Liver (tissue), 3 donors: ENCODE results near the gene CLCN2.

Experiments used
- EGR1 ChIP-seq, 2 donors: IDR thresholded peaks; 2 replicates each; pipeline ENCODE4 v1.6.1; 2016 to 2018; ENCODE audit warnings: antibody characterized with exemption in 2 of 2, low read depth in 2 of 2
- FOXA1 ChIP-seq: IDR thresholded peaks from 2 replicates; pipeline ENCODE4 v1.6.1; 2016; ENCODE audit warnings: antibody characterized with exemption
- GABPA ChIP-seq, 2 donors: IDR thresholded peaks in 1 of 2; conservative IDR thresholded peaks in 1 of 2; 2 replicates each; pipeline ENCODE4 v1.6.1; 2016; ENCODE audit warnings: antibody characterized with exemption in 2 of 2, mild to moderate bottlenecking in 1 of 2, moderate library complexity in 1 of 2
- JUND ChIP-seq, 2 donors: IDR thresholded peaks; 2 replicates each; pipeline ENCODE4 v1.6.1; 2016; ENCODE audit warnings: antibody characterized with exemption in 2 of 2
- NR2F2 ChIP-seq: IDR thresholded peaks from 2 replicates; pipeline ENCODE4 v1.6.1; 2016; ENCODE audit warnings: antibody characterized with exemption
- TAF1 ChIP-seq: conservative IDR thresholded peaks from 2 replicates; pipeline ENCODE4 v1.6.1; 2016; ENCODE audit warnings: antibody characterized with exemption, mild to moderate bottlenecking
- ZBTB33 ChIP-seq: IDR thresholded peaks from 2 replicates; pipeline ENCODE4 v1.6.1; 2016; ENCODE audit warnings: antibody characterized with exemption
- TF ChIP-seq, protein P1 (sequence below): fragments of 150-350 bp; IDR thresholded peaks from 2 replicates; pipeline ENCODE4 v1.5.1; 2017; ENCODE audit warnings: improper control_type of control experiment, low read depth, low read length; ENCODE audit not compliant: missing input control
- TF ChIP-seq, protein P2 (sequence below): IDR thresholded peaks from 2 replicates; pipeline ENCODE4 v1.6.1; 2016; ENCODE audit warnings: antibody characterized with exemption, mild to moderate bottlenecking
- donor health status: healthy.
- donor health status: healthy.

GRCh38 chr3:184338511-184338945, 22.9 kb downstream of the CLCN2 start:
- TF ChIP-seq FOXA1 (no peak), TAF1 (no peak), EGR1 (IDR thresholded peaks at IDR 0.05; ENCODE audit: low read depth in 2 of 2) (no peak), GABPA (IDR thresholded peaks at IDR 0.05 in 1 of 2, conservative IDR thresholded peaks at IDR 0.05 in 1 of 2) (no peak), JUND (IDR thresholded peaks at IDR 0.05) (no peak), ZBTB33 (no peak), NR2F2 (no peak)
- TF ChIP-seq, protein P1, sequence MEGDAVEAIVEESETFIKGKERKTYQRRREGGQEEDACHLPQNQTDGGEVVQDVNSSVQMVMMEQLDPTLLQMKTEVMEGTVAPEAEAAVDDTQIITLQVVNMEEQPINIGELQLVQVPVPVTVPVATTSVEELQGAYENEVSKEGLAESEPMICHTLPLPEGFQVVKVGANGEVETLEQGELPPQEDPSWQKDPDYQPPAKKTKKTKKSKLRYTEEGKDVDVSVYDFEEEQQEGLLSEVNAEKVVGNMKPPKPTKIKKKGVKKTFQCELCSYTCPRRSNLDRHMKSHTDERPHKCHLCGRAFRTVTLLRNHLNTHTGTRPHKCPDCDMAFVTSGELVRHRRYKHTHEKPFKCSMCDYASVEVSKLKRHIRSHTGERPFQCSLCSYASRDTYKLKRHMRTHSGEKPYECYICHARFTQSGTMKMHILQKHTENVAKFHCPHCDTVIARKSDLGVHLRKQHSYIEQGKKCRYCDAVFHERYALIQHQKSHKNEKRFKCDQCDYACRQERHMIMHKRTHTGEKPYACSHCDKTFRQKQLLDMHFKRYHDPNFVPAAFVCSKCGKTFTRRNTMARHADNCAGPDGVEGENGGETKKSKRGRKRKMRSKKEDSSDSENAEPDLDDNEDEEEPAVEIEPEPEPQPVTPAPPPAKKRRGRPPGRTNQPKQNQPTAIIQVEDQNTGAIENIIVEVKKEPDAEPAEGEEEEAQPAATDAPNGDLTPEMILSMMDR = no peak
- TF ChIP-seq, protein P2, sequence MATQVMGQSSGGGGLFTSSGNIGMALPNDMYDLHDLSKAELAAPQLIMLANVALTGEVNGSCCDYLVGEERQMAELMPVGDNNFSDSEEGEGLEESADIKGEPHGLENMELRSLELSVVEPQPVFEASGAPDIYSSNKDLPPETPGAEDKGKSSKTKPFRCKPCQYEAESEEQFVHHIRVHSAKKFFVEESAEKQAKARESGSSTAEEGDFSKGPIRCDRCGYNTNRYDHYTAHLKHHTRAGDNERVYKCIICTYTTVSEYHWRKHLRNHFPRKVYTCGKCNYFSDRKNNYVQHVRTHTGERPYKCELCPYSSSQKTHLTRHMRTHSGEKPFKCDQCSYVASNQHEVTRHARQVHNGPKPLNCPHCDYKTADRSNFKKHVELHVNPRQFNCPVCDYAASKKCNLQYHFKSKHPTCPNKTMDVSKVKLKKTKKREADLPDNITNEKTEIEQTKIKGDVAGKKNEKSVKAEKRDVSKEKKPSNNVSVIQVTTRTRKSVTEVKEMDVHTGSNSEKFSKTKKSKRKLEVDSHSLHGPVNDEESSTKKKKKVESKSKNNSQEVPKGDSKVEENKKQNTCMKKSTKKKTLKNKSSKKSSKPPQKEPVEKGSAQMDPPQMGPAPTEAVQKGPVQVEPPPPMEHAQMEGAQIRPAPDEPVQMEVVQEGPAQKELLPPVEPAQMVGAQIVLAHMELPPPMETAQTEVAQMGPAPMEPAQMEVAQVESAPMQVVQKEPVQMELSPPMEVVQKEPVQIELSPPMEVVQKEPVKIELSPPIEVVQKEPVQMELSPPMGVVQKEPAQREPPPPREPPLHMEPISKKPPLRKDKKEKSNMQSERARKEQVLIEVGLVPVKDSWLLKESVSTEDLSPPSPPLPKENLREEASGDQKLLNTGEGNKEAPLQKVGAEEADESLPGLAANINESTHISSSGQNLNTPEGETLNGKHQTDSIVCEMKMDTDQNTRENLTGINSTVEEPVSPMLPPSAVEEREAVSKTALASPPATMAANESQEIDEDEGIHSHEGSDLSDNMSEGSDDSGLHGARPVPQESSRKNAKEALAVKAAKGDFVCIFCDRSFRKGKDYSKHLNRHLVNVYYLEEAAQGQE = no peak
